Hematopoietic multipotent progenitor cell treated with erythropoietin and hydrocortisone succinate and interleukin-3 and kit ligand, for 6 days (in vitro differentiated cells): ENCODE data around the gene FHIT.

Source experiments
- DNase-seq: peaks from one replicate; pipeline ENCODE4 v3.0.0-alpha.2; 2015

FHIT gene

DNA sequence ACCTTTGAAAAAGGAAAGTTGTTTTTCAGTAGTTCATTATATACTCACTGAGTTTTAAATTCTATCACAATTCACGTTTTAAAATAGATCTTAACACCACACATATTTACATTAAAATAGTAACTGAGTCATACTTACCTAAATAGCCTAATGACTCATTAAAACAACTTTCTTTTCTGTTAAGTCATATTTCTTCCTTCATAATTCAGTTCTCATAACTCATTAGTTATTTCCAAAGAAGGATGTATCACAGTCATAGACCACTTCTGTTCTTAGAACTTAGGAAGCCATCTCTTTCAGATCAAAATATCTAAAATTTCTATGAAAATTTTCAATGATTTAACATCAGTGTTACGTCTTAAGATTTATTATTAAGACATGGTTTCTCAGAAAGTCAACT is 885.9 kb downstream of the FHIT start:
- DNase-seq, result no peak

DNA sequence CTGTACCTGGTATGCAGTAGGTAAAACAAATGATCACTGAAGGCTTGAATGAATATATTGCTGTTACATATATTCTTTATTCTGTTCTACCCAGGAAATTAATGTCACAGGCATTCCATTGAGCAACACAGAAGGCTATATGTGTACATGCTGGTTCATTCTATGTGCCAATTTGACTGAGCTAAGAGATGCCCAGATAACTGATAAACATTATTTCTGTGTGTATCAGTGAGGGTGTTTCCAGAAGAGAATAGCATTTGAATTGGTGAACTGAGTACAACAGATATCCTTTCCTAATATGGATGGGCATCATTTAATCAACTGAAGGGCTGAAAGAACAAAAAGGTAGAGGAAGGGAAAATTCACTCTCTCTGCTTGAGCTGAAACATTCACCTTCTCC is 886.8 kb downstream of the FHIT start:
- DNase-seq, result peak; percentile 21

GRCh38 chr3:60363817-60364216 is 887.4 kb downstream of the FHIT start:
- DNase-seq, result no peak

DNA sequence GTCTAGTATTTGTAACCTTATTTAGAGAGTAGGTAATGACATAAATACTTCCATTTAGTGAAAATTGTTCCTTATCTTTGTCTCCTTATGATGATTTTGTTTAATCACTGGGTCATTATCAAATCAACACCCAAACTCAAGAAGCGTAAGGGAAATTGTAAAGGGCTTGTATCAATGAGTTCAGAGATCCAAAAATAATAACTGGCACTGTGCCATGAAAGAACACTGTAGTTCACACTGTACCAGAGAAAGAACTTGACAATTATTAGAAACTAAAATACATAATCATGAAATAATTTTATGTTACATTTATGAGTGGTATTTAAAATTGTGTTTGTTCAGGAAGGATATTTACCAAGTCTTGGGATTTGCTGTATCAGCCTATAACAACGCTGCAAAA is 895.4 kb downstream of the FHIT start:
- DNase-seq, result no peak

DNA sequence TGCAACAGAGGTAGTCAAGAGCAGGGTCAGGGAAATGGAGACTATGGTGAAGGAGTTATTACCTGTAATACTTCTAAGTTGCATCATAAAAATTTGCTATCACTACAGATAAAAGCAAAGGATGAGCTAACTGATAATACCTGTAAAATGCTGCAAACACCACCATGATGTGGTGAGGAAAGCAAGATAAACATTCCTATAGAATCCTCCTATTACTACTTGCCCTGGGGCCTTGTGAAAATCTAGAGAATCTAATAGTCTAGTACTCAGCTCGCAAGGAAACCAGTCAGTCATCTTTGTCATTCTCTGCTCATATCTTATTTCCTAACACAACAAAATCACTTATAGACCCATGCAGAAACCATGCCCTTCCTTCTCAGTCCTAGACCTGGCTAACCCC is 899.8 kb downstream of the FHIT start:
- no peak for DNase-seq

DNA sequence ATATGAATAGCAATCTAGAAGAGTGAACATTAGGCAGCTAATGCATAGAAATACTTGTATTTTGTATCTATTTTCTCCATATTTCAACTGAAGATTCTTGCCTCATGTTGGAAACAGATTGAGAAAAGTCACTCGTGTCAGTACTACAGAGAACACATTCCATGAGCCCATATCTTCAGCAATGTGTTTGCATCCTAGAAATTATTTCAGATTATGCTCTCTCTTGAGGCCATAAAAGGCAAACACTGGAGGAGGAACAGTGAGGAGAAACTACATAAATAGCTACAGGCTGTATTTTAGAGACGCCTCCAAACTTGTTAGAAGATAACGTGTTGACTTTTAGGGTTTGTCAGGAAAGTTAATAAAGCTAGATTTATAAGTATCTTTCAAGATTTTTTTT is 906.9 kb downstream of the FHIT start:
- DNase-seq, result no peak

GRCh38 chr3:60343831-60344230 is 907.4 kb downstream of the FHIT start:
- no peak for DNase-seq

DNA sequence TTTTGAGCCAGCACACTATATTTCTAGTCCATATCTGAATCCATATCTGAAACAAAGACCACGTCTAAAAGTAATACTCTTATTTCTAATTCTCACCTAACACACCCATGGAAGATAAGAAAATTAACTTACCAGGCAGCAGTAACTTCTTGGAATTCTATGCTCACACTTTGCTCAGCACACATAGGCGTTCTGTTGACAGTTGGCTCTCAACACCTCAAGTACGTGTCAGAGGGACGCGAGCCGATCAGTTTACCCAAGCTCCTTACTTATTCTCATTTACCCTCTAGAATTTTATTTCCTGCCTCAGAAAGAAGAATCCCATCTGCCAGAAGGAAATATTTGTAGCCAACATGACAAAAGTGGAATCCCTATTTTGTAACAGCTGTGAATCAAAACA is 911.9 kb downstream of the FHIT start:
- no peak for DNase-seq

DNA sequence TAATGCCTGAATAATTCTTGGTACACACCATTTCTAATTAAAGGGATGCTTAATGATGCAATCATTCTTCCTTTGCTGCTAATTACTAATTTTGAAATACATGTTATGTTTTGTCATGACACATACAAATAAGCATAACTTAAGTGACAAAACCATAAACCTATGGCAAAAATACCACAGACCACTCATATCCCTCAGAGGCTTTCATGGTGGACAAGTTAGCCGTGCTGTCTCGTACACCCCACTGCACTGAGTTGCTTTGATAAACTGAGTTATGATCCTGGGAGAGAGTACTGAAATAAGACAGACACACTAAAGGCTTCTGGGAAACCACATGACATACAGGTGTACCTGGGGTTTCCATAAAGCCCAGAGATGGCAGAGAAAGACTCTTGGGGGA is 913.8 kb downstream of the FHIT start:
- no peak for DNase-seq

DNA sequence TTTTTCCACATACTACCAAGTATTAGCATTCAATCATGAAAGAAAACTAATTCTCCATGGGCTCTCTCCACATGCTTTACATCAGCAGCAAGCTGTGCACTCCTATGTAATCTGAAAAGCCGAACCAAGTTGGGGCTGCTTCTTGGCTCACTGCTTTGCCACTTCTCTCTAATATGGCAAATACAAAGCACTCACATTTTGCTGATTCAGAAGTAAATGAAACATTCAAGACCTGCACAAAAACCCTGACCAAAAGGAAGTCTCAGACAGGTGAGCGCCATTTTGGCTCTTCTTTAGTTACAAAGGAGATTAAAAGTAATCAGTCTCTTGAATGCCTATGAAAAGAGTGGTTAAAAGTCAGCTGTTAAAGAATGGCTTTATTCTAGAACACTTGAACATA is 915.2 kb downstream of the FHIT start:
- DNase-seq, result no peak

- DNase-seq, result peak; percentile 72
Observed at GRCh38 chr3:60333710-60334109, 917.5 kb downstream of the FHIT start.

DNA sequence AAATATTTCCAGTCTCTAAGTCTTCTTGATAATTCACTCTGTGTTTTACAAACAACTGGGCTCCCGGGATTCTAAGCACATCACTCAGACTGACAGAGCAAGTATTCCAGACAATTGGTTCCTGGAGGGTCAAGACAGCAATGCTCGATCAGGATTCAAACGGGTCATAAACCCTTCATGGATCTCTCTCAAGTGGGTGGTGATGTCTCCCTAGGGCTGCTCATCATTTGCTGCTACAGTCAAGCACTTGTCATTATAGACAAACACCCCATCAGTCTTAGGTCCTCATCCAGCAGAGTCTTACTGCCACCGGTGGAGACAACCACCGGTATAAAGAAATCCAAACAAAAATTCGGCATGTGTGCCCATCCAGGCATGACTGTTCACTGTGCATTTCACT is 921.1 kb downstream of the FHIT start:
- no peak for DNase-seq

GRCh38 chr3:60325610-60326170 is 925.6 kb downstream of the FHIT start:
- peak; percentile 73 for DNase-seq

DNA sequence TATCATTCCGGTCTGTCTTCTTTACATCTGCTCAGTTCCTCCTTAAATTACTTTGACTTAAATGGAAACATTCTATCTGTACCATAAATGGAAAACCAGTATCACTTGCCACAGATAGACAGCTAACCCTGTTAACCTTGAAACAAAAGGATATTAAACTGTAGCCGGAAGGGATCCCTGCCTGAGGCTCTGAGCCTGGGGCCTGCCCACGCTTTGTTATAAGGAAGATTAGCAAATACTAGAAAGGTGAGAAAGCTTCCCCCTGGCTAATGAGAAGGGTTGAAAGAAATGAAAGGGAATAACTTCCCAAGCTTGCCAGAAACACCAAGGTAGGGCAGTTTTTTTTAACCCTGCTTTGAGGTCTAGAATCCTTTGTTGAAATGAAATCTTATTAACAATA is 927.6 kb downstream of the FHIT start:
- DNase-seq, result no peak

- DNase-seq, result no peak
Observed at GRCh38 chr3:60323180-60323579, 928.1 kb downstream of the FHIT start.

DNA sequence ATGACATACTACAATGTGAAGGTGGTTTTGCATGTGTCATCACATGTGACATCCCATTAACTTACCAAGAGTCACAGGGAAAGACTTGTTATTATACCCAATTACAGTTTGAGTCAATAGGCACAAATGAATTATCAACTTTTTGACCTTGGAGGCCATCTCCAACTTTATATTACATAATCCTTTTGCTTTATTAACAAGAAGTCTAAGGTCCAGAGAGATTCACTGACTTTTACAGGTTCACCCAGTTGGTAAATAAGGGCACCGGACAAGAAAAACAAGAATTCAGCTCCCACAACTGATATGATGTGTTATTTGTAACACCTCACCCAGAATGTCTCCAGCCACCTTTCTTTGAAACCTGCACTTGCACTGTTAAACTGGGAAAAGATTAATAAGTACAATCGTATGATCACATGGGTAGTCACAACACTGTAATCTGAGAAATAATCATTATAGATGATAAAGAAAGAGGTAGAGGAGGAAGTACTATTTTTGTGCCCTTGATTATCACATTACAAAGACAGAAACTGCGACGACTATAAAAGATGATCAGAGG is 928.9 kb downstream of the FHIT start:
- DNase-seq, result no peak

GRCh38 chr3:60319179-60319858 is 931.9 kb downstream of the FHIT start:
- DNase-seq, result no peak

- DNase-seq, result no peak
Observed at GRCh38 chr3:60316121-60316797, 935.0 kb downstream of the FHIT start.

GRCh38 chr3:60313951-60314461 is 937.2 kb downstream of the FHIT start:
- peak; percentile 16 for DNase-seq

GRCh38 chr3:60313231-60313798 is 937.9 kb downstream of the FHIT start:
- no peak for DNase-seq

GRCh38 chr3:60309539-60310268 is 941.5 kb downstream of the FHIT start:
- DNase-seq, result no peak

DNA sequence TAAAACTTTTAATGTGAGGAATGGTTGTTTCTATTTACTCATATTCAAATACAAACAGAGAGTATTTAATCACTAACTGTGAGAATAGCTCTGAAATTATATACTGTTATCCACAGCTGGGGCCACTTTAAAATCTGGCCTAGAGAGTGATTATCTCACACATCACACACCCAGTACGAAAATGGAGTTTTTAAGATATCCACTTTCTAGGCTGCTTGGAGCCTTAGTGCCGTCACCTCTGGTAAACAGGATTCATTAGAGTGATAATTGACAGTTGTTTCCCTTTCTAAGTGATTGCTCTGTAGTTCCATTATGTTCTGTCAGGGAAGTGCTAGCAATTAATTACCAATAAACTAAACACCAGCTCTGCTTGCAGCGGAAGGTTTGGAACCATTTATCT is 942.4 kb downstream of the FHIT start:
- DNase-seq, result no peak
